ENCODE measurements around the gene DSTYK. TPM values are rescaled to one million over a fixed set of nuclear protein-coding genes. Genes with fewer than 3 reads are reported as not detected.

DSTYK gene
- total RNA-seq, 1 donor from 2014 or later: 34.2 TPM

DNA sequence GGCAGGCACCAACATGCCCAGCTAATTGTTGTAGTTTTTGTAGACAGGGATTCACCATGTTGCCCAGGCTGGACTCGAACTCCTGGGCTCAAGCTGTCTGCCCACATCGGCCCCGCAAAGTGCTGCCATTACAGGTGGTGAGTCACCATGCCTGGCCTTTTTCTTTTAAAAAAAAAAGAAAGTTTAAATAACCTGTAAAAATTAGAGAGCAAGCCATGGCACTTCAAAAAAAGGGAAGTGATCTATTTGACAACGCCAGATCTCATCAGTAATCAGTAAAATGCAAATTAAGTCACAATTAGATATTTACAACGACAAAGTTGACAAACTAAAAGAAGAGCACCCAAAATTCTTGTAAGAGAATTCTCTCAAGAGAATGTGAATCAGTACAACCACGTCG, 86.8 kb downstream of the DSTYK start:
- no peak overlapping the region for H3K27ac Mint-ChIP-seq
- intact Hi-C loops (cut with micrococcal nuclease): loop anchor here (5.0 to 10.0 kb wide), 2 partner anchors 188 to 610 kb away; partner anchors contain the start of gene MDM4
- H3K4me1 Mint-ChIP-seq (ENCODE audit: low read depth): peaks cover 28% of the 10 kb centered on the region
- H3K27me3 Mint-ChIP-seq (ENCODE audit: insufficient read depth): no peaks in the 10 kb centered on the region
- no peak for DNase-seq (ENCODE audit: low spot score)
- no peaks in the 10 kb centered on the region for H3K9me3 Mint-ChIP-seq
- no peak overlapping the region for H3K4me3 Mint-ChIP-seq
- peaks cover 6% of the 10 kb centered on the region for H3K36me3 Mint-ChIP-seq (ENCODE audit: low read depth)

DNA sequence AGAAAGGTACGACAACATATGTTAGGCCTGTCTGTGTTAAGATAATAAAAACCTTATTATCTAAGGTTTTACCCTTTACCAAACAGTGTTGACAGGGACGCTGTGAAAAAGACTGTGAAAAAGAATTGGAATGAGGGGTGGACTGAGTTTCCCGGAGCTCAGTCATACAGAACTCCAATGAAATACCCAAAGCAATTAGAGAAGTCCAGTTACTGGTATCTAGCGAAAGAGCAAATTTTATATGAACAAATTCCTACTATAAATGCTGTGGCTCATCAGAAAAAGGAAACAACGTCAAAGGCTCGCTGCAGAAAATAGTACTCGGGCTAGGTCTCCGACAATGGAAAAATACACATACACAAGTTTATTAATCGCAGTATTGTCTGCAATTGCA, 89.0 kb downstream of the DSTYK start:
- no peaks in the 10 kb centered on the region for H3K27me3 Mint-ChIP-seq (ENCODE audit: insufficient read depth)
- no peaks in the 10 kb centered on the region for H3K9me3 Mint-ChIP-seq
- H3K4me1 Mint-ChIP-seq (ENCODE audit: low read depth): peaks cover 39% of the 10 kb centered on the region
- H3K4me3 Mint-ChIP-seq: peak overlapping the region; percentile 98
- intact Hi-C loops (cut with micrococcal nuclease): loop anchor here (1.0 to 10.0 kb wide), 8 partner anchors 19 to 608 kb away; partner anchors contain the start of genes DSTYK and MDM4
- H3K27ac Mint-ChIP-seq: peak overlapping the region; percentile 98
- H3K36me3 Mint-ChIP-seq (ENCODE audit: low read depth): peaks cover 13% of the 10 kb centered on the region
- DNase-seq (ENCODE audit: low spot score): no peak

DNA sequence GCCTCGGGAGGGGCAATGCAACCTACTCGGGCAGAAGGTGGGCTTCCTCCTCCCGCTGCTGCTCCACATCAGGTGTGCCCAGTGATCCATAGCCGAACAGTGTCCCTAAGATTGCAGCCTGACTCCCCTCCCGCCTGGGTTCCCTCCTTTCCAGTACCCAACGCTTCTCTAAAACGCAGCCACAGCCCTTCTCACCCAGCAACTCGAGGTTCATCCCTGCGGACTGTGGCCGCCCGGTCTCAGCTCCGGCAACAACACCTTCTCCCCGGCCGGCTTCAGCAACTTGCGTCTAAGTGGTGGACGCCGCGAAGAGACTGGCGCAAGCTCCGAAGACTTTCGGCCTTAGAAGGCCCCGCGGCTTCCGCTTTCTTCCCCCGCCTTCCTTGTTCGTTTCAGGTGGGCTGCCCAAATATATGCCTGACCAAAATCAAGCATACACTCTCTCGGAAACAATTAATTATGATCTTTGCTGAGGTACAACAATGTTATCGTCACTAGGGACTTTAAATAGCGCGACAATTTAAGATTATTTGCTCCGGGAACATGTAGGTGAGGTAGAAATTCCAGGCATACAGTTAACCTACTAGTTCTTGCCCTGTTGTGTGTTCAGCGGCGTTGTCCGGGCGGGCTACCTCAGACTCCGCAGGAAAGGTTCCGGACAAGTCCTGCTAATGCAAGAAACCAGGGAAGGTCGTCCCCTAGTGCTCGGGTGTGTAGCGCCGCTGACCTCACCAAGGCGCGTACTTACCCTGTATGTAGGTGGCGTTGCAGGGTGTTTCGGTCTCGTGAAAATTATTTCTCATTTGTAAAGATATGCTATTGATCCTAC, 89.6 kb downstream of the DSTYK start, which contains the start of gene RBBP5:
RBBP5 (minus strand) TSS at position 319 of the 829 bp plus-strand sequence; CDS start at position 214, 105 bp downstream.
- Mint-ChIP-seq H3K27me3 (ENCODE audit: insufficient read depth) (no peaks in the 10 kb centered on the region), H3K9me3 (no peaks in the 10 kb centered on the region), H3K4me3 (peak within 1 kb of the TSS; percentile 98), H3K27ac (peak within 1 kb of the TSS; percentile 98), H3K36me3 (ENCODE audit: low read depth) (peaks cover 13% of the 10 kb centered on the region), H3K4me1 (ENCODE audit: low read depth) (peaks cover 39% of the 10 kb centered on the region)
- DNase-seq (ENCODE audit: low spot score): peak; percentile 92
- intact Hi-C loops (cut with micrococcal nuclease): loop anchor here (1.0 to 10.0 kb wide), 8 partner anchors 19 to 607 kb away; partner anchors contain the start of genes DSTYK and MDM4

DNA sequence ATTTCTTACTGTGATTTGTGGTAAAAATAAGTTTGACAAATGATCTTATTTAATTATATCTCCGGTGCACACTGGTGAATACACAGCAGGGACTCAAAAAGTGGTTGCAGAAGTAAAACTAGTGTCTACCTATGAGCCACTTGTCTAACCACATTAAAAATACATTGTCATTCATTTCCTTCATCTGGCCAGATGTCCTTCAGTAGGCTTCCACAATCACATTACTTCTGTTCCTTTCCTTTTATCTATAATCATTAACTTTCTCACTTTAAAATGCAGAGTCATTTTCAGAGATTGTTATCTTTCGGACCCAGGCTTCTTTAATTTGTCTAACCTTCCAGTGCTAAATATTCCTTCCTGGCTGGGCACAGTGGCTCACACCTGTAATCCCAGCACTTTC, 92.8 kb downstream of the DSTYK start:
- Mint-ChIP-seq H3K36me3 (ENCODE audit: low read depth) (peaks cover 14% of the 10 kb centered on the region), H3K27ac (no peak overlapping the region), H3K9me3 (no peaks in the 10 kb centered on the region), H3K4me3 (no peak overlapping the region), H3K4me1 (ENCODE audit: low read depth) (peaks cover 39% of the 10 kb centered on the region), H3K27me3 (ENCODE audit: insufficient read depth) (no peaks in the 10 kb centered on the region)
- intact Hi-C loops (cut with micrococcal nuclease): no loop called here
- DNase-seq (ENCODE audit: low spot score): no peak

DNA sequence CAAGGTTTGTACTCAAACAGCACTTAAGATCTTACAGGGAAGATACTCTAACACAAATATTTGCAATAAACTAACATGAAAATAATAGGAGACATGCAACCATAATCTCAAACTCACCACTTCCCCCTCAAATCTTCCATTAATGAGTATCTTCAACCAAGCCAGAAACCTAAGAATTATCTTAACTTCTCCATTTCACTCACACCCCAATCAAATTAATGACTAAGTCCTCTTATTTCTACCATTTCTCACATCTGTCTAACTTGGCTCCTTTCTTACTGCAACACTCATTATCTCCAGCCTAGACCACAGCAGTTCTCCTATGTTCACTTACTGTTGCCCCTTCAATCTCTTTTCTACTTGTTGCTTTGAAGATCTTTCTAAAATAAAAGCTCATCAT, 100.1 kb downstream of the DSTYK start:
- Mint-ChIP-seq H3K36me3 (ENCODE audit: low read depth) (peaks cover 19% of the 10 kb centered on the region), H3K9me3 (no peaks in the 10 kb centered on the region), H3K27ac (no peak overlapping the region), H3K27me3 (ENCODE audit: insufficient read depth) (no peaks in the 10 kb centered on the region), H3K4me1 (ENCODE audit: low read depth) (no peaks in the 10 kb centered on the region), H3K4me3 (no peak overlapping the region)
- no peak for DNase-seq (ENCODE audit: low spot score)
- intact Hi-C loops (cut with micrococcal nuclease): no loop called here

DNA sequence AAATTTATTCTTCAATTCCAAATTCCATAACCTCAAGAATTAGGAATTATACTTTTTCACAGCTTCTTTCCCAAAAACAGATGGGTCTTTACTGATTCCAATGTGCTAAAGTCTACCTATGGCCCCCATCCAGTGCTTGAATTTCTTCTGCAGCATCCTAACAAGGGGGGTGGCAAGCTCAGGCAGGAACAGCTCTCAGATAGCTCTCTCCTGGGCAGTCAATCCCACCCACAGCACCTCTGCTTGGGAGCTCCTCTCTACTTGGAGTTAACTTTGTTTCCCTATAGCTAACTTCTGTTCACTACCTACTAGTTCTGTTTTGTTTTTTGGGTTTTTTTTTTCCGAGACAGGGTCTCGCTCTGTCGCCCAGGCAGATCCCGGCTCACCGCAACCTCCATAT, 101.8 kb downstream of the DSTYK start:
- no peaks in the 10 kb centered on the region for H3K9me3 Mint-ChIP-seq
- no peaks in the 10 kb centered on the region for H3K4me1 Mint-ChIP-seq (ENCODE audit: low read depth)
- intact Hi-C loops (cut with micrococcal nuclease): no loop called here
- peaks cover 28% of the 10 kb centered on the region for H3K36me3 Mint-ChIP-seq (ENCODE audit: low read depth)
- DNase-seq (ENCODE audit: low spot score): no peak
- H3K27ac Mint-ChIP-seq: no peak overlapping the region
- H3K4me3 Mint-ChIP-seq: no peak overlapping the region
- H3K27me3 Mint-ChIP-seq (ENCODE audit: insufficient read depth): no peaks in the 10 kb centered on the region

DNA sequence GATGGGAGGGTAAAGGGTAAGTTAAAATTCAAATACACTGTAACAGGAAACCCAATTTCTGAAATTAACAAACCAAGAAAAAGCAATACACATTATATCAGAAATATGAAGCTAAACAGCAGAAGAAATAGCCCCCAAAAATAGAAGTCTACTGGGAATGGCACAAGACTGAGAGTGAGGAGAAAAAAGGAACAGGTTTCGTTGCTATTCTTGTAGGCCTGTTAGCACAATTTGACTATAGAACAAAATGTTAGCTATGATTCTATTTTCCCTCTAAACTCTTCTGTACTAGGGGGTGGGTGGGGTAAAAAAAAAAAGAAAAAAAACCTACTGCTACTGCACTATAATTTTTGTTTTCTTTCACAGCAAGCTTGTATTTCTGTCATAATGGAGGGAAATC, 102.2 kb downstream of the DSTYK start:
- Mint-ChIP-seq H3K4me3 (no peak overlapping the region), H3K27me3 (ENCODE audit: insufficient read depth) (no peaks in the 10 kb centered on the region), H3K4me1 (ENCODE audit: low read depth) (no peaks in the 10 kb centered on the region), H3K27ac (peak overlapping the region; percentile 21), H3K9me3 (no peaks in the 10 kb centered on the region), H3K36me3 (ENCODE audit: low read depth) (peaks cover 30% of the 10 kb centered on the region)
- intact Hi-C loops (cut with micrococcal nuclease): no loop called here
- no peak for DNase-seq (ENCODE audit: low spot score)

DNA sequence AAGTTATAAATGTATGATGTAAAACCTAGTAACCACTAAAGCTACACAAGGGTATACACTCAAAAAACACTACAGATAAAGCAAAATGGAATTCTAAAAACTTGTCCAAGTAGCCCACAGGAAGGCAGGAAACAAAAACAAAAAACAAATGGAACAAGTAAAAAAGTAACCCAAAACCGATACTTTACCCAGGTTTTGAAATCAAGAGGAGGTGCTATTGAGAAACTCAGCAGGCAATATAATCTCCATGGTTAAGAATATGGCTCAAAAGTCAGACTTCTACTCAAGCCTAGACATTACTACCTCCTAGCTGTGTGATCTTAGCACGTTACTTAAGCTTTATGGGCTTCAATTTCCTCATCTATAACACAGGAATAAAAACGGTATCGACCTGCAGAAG, 103.0 kb downstream of the DSTYK start:
- H3K4me3 Mint-ChIP-seq: no peak overlapping the region
- peaks cover 34% of the 10 kb centered on the region for H3K36me3 Mint-ChIP-seq (ENCODE audit: low read depth)
- intact Hi-C loops (cut with micrococcal nuclease): no loop called here
- DNase-seq (ENCODE audit: low spot score): no peak
- no peaks in the 10 kb centered on the region for H3K4me1 Mint-ChIP-seq (ENCODE audit: low read depth)
- H3K9me3 Mint-ChIP-seq: no peaks in the 10 kb centered on the region
- H3K27ac Mint-ChIP-seq: peak overlapping the region; percentile 2
- H3K27me3 Mint-ChIP-seq (ENCODE audit: insufficient read depth): no peaks in the 10 kb centered on the region

DNA sequence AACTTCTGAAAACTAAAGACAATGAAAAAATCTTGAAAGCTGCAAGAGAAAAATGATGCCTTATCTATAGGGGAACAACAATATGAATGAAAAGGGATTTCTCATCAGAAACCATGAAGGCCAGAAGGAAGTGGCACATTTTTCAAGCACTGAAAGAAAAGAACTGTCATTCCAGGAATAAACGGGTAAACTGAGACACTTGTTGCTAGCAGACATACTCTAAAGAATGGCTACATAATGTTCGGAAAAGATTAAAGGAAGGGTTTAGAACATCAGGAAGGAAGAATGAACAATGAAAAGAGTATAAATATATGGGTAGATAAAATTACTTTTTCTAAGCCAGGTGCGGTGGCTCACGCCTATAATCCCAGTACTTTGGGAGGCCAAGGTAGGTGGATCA, 104.2 kb downstream of the DSTYK start:
- intact Hi-C loops (cut with micrococcal nuclease): no loop called here
- Mint-ChIP-seq H3K27ac (no peak overlapping the region), H3K4me1 (ENCODE audit: low read depth) (no peaks in the 10 kb centered on the region), H3K27me3 (ENCODE audit: insufficient read depth) (no peaks in the 10 kb centered on the region), H3K36me3 (ENCODE audit: low read depth) (peaks cover 36% of the 10 kb centered on the region), H3K4me3 (no peak overlapping the region), H3K9me3 (no peaks in the 10 kb centered on the region)
- DNase-seq (ENCODE audit: low spot score): no peak

DNA sequence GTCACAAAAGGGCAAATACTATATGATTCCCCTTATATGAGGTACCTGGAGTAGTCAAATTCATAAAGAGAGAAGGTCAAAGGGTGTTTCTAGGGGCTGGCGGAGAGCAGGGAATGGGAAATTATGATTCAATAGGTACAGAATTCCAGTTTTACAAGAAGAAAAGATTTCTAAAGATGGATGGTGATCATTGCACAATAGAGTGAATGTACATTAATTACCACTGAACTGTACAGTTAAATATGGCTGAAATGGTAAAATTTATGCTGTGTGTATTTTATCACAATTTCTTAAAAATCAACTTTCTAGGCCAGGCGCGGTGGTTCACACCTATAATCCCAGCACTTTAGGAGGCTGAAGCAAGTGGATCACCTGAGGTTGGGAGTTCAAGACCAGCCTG, 109.1 kb downstream of the DSTYK start:
- H3K4me1 Mint-ChIP-seq (ENCODE audit: low read depth): no peaks in the 10 kb centered on the region
- no peaks in the 10 kb centered on the region for H3K9me3 Mint-ChIP-seq
- H3K27ac Mint-ChIP-seq: no peak overlapping the region
- no peak for DNase-seq (ENCODE audit: low spot score)
- no peaks in the 10 kb centered on the region for H3K27me3 Mint-ChIP-seq (ENCODE audit: insufficient read depth)
- no peak overlapping the region for H3K4me3 Mint-ChIP-seq
- intact Hi-C loops (cut with micrococcal nuclease): no loop called here
- peaks cover 56% of the 10 kb centered on the region for H3K36me3 Mint-ChIP-seq (ENCODE audit: low read depth)

DNA sequence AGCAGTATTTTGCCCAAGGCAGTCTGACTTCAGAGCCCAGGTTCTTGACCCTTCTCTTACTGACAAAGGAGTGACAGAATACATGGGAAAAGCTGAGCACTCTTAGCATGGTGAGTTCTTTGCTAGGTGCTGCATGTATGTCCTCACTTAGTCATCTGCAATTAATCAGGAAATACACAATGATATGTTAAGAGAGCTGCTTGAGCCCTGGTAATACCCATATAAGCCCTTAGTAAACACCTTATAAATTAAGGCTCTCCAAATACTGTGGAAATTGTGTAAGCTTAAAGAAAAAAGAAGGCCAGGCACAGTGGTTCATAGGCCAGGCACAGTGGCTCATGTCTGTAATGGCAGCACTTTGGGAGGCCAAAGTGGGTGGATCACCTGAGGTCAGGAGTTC, 113.3 kb downstream of the DSTYK start:
- Mint-ChIP-seq H3K36me3 (ENCODE audit: low read depth) (peaks cover 57% of the 10 kb centered on the region), H3K4me3 (no peak overlapping the region), H3K4me1 (ENCODE audit: low read depth) (no peaks in the 10 kb centered on the region), H3K9me3 (no peaks in the 10 kb centered on the region), H3K27ac (no peak overlapping the region), H3K27me3 (ENCODE audit: insufficient read depth) (no peaks in the 10 kb centered on the region)
- DNase-seq (ENCODE audit: low spot score): no peak
- intact Hi-C loops (cut with micrococcal nuclease): no loop called here

DNA sequence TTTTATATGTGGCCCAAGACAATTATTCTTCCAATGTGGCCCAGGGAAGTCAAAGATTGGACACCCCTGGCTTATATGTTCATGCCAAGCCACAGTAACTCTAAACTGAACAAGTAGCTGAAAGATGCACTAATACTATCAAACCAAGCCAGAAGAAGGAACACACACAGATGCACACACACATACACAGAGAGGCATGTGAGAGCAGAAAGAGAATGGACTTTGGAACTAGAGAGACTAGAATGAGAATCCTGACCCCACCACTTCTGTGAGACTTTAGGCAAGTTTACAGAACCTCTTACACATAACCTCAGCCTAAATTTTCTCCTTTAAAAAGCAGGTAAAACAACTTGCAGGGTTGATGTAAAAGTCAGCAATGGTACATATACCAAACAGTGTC, 116.1 kb downstream of the DSTYK start:
- H3K4me1 Mint-ChIP-seq (ENCODE audit: low read depth): no peaks in the 10 kb centered on the region
- no peak for DNase-seq (ENCODE audit: low spot score)
- H3K36me3 Mint-ChIP-seq (ENCODE audit: low read depth): peaks cover 61% of the 10 kb centered on the region
- no peaks in the 10 kb centered on the region for H3K9me3 Mint-ChIP-seq
- H3K27me3 Mint-ChIP-seq (ENCODE audit: insufficient read depth): no peaks in the 10 kb centered on the region
- H3K4me3 Mint-ChIP-seq: no peak overlapping the region
- intact Hi-C loops (cut with micrococcal nuclease): no loop called here
- H3K27ac Mint-ChIP-seq: no peak overlapping the region

All from activated T-helper 1 cell treated with anti-CD3 and anti-CD28 coated beads, Interleukin-12 subunit alpha, Interleukin-12 subunit beta, Interleukin-2, Interleukin-4 antibody, amounts not matched to agents 30 ng/mL and 10 ng/mL and 1 ng/mL, durations not matched to agents 14 hours and 24 hours and 36 hours (primary cell).